WTC11 (cell line): Measurements from ENCODE around the gene KCNJ14. TPM values are rescaled to one million over a fixed set of nuclear protein-coding genes. Genes with fewer than 3 reads are reported as not detected.

Experiments used
- ATAC-seq: fragments of 200-7000 bp; cut with Tn5 transposase; 2 replicates; pipeline ENCODE4 v1.10.0; 2021; ENCODE audit warnings: mild to moderate bottlenecking, moderate library complexity
- CTCF ChIA-PET: fragments of 300-600 bp; sonication (Branson Sonifier 250); formaldehyde crosslinking; loops from one replicate; lab custom pipeline; 2021; ENCODE audit warnings: antibody characterized with exemption; lab: Charles Lee
- POLR2A ChIA-PET: fragments of 350-600 bp; sonication (Branson Sonifier 250); formaldehyde crosslinking; loops from one replicate; lab custom pipeline; 2021; ENCODE audit warnings: antibody characterized with exemption; lab: Charles Lee
- DNase-seq: peaks from one replicate; pipeline ENCODE4 v3.0.0; 2021; ENCODE audit warnings: low spot score
- H3K27ac Mint-ChIP-seq: 2 replicates; pipeline ENCODE4 v1.8.0; 2021; ENCODE audit warnings: mixed read lengths
- H3K27me3 Mint-ChIP-seq: 2 replicates; pipeline ENCODE4 v1.8.0; 2021; ENCODE audit warnings: low read depth, mild to moderate bottlenecking, moderate library complexity, mixed read lengths
- H3K36me3 Mint-ChIP-seq: 2 replicates; pipeline ENCODE4 v1.8.0; 2021; ENCODE audit warnings: mixed read lengths
- H3K4me1 Mint-ChIP-seq: 2 replicates; pipeline ENCODE4 v1.8.0; 2022; ENCODE audit warnings: mixed read lengths
- H3K4me3 Mint-ChIP-seq: 2 replicates; pipeline ENCODE4 v1.8.0; 2021; ENCODE audit warnings: mild to moderate bottlenecking, moderate library complexity, mixed read lengths
- H3K9me3 Mint-ChIP-seq: 2 replicates; pipeline ENCODE4 v1.8.0; 2021; ENCODE audit warnings: mixed read lengths
- ETV6 ChIP-seq: sonication (generic); formaldehyde crosslinking; IDR thresholded peaks from 2 replicates; pipeline ENCODE4 v1.8.1; 2022; ENCODE audit warnings: mild to moderate bottlenecking, missing genetic modification reagents
- FOXK1 ChIP-seq: sonication (generic); formaldehyde crosslinking; IDR thresholded peaks from 2 replicates; pipeline ENCODE4 v1.8.0; 2022; ENCODE audit warnings: mild to moderate bottlenecking, moderate library complexity, missing genetic modification reagents
- GTF2I ChIP-seq: fragments of 250-450 bp; sonication (Bioruptor Pico); conservative IDR thresholded peaks from 2 replicates; pipeline ENCODE4 v1.4.0; 2021; ENCODE audit warnings: mild to moderate bottlenecking
- HMGXB4 ChIP-seq: sonication (generic); formaldehyde crosslinking; IDR thresholded peaks from 2 replicates; pipeline ENCODE4 v1.8.1; 2023; ENCODE audit warnings: mild to moderate bottlenecking, moderate library complexity, missing genetic modification reagents
- IRF1 ChIP-seq: sonication (generic); formaldehyde crosslinking; IDR thresholded peaks from 2 replicates; pipeline ENCODE4 v1.8.0; 2023; ENCODE audit warnings: missing genetic modification reagents
- JAZF1 ChIP-seq: fragments of 250-450 bp; sonication (Bioruptor Pico); IDR thresholded peaks from 2 replicates; pipeline ENCODE4 v1.9.0; 2021; ENCODE audit warnings: moderate library complexity, mild to moderate bottlenecking, inconsistent platforms
- MYBL2 ChIP-seq: sonication (generic); formaldehyde crosslinking; IDR thresholded peaks from 2 replicates; pipeline ENCODE4 v1.8.1; 2023; ENCODE audit warnings: mild to moderate bottlenecking, moderate library complexity, missing genetic modification reagents
- NR1H2 ChIP-seq: sonication (generic); formaldehyde crosslinking; IDR thresholded peaks from 2 replicates; pipeline ENCODE4 v1.9.0; 2021; ENCODE audit warnings: mild to moderate bottlenecking, moderate library complexity, missing genetic modification reagents
- SMAD4 ChIP-seq: sonication (generic); formaldehyde crosslinking; IDR thresholded peaks from 2 replicates; pipeline ENCODE4 v1.8.0; 2022; ENCODE audit warnings: mild to moderate bottlenecking, missing genetic modification reagents
- SP1 ChIP-seq: sonication (generic); formaldehyde crosslinking; conservative IDR thresholded peaks from 2 replicates; pipeline ENCODE4 v1.8.1; 2022; ENCODE audit warnings: missing genetic modification reagents
- ZNF219 ChIP-seq: sonication (generic); formaldehyde crosslinking; IDR thresholded peaks from 2 replicates; pipeline ENCODE4 v1.8.0; 2023; ENCODE audit warnings: missing genetic modification reagents, mild to moderate bottlenecking, borderline replicate concordance
- ZNF416 ChIP-seq: fragments of 250-450 bp; sonication (Bioruptor Pico); IDR thresholded peaks from 2 replicates; pipeline ENCODE4 v1.9.0; 2021; ENCODE audit warnings: mild to moderate bottlenecking, inconsistent platforms
- total RNA-seq: library from RNA; stranded (reverse); gene quantifications from 3 replicates; pipeline ENCODE4 v1.2.3, GENCODE V29; 2021
- TF ChIP-seq, protein P1 (sequence below): sonication (generic); formaldehyde crosslinking; IDR thresholded peaks from 2 replicates; pipeline ENCODE4 v1.8.1; 2023; ENCODE audit warnings: mild to moderate bottlenecking, missing genetic modification reagents
- TF ChIP-seq, protein P2 (sequence below): sonication (generic); formaldehyde crosslinking; IDR thresholded peaks from 2 replicates; pipeline ENCODE4 v1.8.0; 2023; ENCODE audit warnings: missing genetic modification reagents, mild to moderate bottlenecking, borderline replicate concordance
- TF ChIP-seq, protein P3 (sequence below): sonication (generic); formaldehyde crosslinking; IDR thresholded peaks from 2 replicates; pipeline ENCODE4 v1.8.1; 2022; ENCODE audit warnings: missing genetic modification reagents, borderline replicate concordance
- TF ChIP-seq, protein P4 (sequence below): sonication (generic); formaldehyde crosslinking; conservative IDR thresholded peaks from 2 replicates; pipeline ENCODE4 v1.8.1; 2022; ENCODE audit warnings: mild to moderate bottlenecking, missing genetic modification reagents

Gene KCNJ14
- total RNA-seq, 1 experiment from 2014 or later: 1.4 TPM

DNA sequence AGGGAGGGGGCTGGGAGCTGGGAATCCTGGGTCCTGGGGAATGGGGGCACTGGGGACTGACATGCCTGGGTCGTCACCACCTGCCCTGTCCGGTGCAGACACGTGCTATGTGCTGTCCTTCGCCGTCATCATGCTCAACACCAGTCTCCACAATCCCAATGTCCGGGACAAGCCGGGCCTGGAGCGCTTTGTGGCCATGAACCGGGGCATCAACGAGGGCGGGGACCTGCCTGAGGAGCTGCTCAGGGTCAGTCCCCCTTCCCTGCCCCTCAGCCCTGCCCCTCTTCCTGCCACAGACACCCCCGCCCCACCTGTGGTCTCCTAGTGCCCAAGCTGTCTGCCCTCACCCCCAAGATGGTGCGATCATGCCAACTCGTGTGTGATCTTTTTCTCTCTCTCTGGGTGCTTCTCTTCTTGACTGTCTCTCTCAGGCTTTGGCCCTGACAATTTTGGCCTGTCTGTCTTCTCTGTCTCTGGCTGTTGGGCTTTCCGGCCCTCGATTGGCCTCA, 18.8 kb downstream of the KCNJ14 start (continued):
- TF ChIP-seq, protein P1, sequence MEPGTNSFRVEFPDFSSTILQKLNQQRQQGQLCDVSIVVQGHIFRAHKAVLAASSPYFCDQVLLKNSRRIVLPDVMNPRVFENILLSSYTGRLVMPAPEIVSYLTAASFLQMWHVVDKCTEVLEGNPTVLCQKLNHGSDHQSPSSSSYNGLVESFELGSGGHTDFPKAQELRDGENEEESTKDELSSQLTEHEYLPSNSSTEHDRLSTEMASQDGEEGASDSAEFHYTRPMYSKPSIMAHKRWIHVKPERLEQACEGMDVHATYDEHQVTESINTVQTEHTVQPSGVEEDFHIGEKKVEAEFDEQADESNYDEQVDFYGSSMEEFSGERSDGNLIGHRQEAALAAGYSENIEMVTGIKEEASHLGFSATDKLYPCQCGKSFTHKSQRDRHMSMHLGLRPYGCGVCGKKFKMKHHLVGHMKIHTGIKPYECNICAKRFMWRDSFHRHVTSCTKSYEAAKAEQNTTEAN (CRISPR knock-in tag): no peak
- TF ChIP-seq SP1 (CRISPR knock-in tag) (no peak), ZNF219 (CRISPR knock-in tag) (no peak), NR1H2 (CRISPR knock-in tag) (no peak), GTF2I (no peak), JAZF1 (no peak)

- no peak overlapping the region for H3K27ac Mint-ChIP-seq
- no peak overlapping the region for H3K4me3 Mint-ChIP-seq
Measured at GRCh38 chr19:48475369-48476068, 20.1 kb downstream of the KCNJ14 start.

DNA sequence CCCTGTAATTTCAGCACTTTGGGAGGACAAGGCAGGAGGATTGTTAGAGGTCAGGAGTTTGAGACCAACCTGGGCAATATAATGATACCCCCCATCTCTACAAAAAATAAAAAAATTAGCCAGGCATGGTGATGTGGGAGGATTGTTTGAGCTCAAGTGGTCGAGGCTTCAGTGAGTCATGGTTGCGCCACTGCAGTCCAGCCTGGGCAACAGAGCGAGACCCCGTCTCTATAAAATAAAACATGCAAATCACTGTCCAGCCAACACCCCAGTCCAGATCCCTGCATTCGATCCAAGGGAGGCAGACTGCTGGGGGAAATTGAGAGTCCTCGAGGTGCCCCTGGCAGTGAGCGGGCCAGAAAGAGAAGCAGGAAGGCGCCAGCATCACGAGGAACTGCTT, 20.8 kb downstream of the KCNJ14 start:
- ChIA-PET POLR2A (no interaction called here), CTCF (interaction anchor here (1.1 to 2.0 kb wide), 2 partner anchors 13 to 125 kb away, joined by 3 to 7 read pairs; no protein-coding TSS in a partner anchor)
- ATAC-seq: no peak

More at GRCh38 chr19:48475369-48476068, 20.1 kb downstream of the KCNJ14 start:
- DNase-seq: no peak
- peaks cover 49% of the 10 kb centered on the region for H3K36me3 Mint-ChIP-seq
- TF ChIP-seq FOXK1 (CRISPR knock-in tag): no peak
- no peak for TF ChIP-seq ZNF416 (CRISPR knock-in tag)
- no peak for TF ChIP-seq ETV6 (CRISPR knock-in tag)
- no peak for TF ChIP-seq SMAD4
- TF ChIP-seq HMGXB4 (CRISPR knock-in tag): no peak
- no peak for TF ChIP-seq IRF1 (CRISPR knock-in tag)
- TF ChIP-seq, all 79 proteins: peak for 0
- Mint-ChIP-seq H3K9me3 (no peaks in the 10 kb centered on the region), H3K4me1 (peaks cover 6% of the 10 kb centered on the region; the same call in 1 of the 2 replicates), H3K27me3 (no peaks in the 10 kb centered on the region)
- CTCF ChIA-PET: interaction anchor here (1.1 to 2.0 kb wide), 2 partner anchors 14 to 124 kb away, joined by 3 to 7 read pairs; no protein-coding TSS in a partner anchor
- ATAC-seq: no peak
- POLR2A ChIA-PET: no interaction called here

More for the DNA sequence above, 20.8 kb downstream of the KCNJ14 start:
- Mint-ChIP-seq H3K27ac (no peak overlapping the region), H3K4me3 (no peak overlapping the region), H3K27me3 (no peaks in the 10 kb centered on the region), H3K9me3 (no peaks in the 10 kb centered on the region), H3K4me1 (peaks cover 10% of the 10 kb centered on the region), H3K36me3 (peaks cover 44% of the 10 kb centered on the region)
- TF ChIP-seq IRF1 (CRISPR knock-in tag): no peak
- TF ChIP-seq, protein P2, sequence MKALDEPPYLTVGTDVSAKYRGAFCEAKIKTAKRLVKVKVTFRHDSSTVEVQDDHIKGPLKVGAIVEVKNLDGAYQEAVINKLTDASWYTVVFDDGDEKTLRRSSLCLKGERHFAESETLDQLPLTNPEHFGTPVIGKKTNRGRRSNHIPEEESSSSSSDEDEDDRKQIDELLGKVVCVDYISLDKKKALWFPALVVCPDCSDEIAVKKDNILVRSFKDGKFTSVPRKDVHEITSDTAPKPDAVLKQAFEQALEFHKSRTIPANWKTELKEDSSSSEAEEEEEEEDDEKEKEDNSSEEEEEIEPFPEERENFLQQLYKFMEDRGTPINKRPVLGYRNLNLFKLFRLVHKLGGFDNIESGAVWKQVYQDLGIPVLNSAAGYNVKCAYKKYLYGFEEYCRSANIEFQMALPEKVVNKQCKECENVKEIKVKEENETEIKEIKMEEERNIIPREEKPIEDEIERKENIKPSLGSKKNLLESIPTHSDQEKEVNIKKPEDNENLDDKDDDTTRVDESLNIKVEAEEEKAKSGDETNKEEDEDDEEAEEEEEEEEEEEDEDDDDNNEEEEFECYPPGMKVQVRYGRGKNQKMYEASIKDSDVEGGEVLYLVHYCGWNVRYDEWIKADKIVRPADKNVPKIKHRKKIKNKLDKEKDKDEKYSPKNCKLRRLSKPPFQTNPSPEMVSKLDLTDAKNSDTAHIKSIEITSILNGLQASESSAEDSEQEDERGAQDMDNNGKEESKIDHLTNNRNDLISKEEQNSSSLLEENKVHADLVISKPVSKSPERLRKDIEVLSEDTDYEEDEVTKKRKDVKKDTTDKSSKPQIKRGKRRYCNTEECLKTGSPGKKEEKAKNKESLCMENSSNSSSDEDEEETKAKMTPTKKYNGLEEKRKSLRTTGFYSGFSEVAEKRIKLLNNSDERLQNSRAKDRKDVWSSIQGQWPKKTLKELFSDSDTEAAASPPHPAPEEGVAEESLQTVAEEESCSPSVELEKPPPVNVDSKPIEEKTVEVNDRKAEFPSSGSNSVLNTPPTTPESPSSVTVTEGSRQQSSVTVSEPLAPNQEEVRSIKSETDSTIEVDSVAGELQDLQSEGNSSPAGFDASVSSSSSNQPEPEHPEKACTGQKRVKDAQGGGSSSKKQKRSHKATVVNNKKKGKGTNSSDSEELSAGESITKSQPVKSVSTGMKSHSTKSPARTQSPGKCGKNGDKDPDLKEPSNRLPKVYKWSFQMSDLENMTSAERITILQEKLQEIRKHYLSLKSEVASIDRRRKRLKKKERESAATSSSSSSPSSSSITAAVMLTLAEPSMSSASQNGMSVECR (CRISPR knock-in tag): no peak
- TF ChIP-seq MYBL2 (CRISPR knock-in tag): no peak
- TF ChIP-seq, protein P3, sequence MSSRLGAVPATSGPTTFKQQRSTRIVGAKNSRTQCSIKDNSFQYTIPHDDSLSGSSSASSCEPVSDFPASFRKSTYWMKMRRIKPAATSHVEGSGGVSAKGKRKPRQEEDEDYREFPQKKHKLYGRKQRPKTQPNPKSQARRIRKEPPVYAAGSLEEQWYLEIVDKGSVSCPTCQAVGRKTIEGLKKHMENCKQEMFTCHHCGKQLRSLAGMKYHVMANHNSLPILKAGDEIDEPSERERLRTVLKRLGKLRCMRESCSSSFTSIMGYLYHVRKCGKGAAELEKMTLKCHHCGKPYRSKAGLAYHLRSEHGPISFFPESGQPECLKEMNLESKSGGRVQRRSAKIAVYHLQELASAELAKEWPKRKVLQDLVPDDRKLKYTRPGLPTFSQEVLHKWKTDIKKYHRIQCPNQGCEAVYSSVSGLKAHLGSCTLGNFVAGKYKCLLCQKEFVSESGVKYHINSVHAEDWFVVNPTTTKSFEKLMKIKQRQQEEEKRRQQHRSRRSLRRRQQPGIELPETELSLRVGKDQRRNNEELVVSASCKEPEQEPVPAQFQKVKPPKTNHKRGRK: no peak
- no peak for TF ChIP-seq ZNF219 (CRISPR knock-in tag)
- TF ChIP-seq, protein P4, sequence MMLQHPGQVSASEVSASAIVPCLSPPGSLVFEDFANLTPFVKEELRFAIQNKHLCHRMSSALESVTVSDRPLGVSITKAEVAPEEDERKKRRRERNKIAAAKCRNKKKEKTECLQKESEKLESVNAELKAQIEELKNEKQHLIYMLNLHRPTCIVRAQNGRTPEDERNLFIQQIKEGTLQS (CRISPR knock-in tag): no peak
- no peak for DNase-seq
